ENCODE data around the gene IQGAP2. TPM values are rescaled to one million over a fixed set of nuclear protein-coding genes. Genes with fewer than 3 reads are reported as not detected.

IQGAP2 gene
- total RNA-seq, 2 experiments from 2014 or later = 50.0 to 51.6 TPM

DNA sequence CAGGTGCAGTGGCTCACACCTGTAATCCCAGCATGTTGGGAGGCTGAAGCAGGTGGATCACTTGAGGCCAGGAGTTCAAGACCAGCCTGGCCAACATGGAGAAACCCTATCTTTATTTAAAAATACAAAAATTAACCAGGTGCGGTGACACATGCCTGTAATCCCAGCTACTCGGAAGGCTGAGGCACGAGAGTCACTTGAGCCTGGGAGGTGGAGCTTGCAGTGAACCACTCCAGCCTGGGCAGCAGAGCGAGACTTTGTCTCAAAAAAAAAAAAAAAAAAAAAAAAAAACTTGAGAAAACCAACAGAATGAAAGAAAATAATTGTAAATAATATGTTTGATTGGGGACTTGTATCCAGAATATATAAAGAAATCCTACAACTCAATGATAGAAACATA is 277.7 kb downstream of the IQGAP2 start:
- ChIA-PET CTCF (interaction anchor here (0.7 kb wide), 2 partner anchors 717 to 1105 kb away, joined by 4 to 6 read pairs; no protein-coding TSS in a partner anchor), POLR2A (interaction anchor here (0.7 kb wide), 1 partner anchor 374 kb away, joined by 11 read pairs; no protein-coding TSS in a partner anchor)

DNA sequence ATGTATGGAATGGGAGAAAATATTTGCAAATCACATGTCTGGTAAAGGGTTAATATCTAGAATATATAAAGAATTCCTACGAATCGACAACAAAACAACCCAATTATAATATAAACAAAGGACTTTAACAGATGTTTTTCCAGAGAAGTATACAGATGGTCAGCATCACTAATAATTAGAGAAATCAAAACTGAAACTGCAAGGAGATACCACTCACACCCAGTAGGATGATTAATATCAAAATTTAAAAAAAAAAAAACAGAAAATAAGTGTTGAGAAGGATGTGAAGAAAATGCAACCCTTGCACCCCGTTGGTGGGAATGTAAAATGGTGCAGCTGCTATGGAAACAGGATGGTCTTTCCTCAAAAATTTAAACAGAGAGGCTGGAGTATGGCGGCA is 278.2 kb downstream of the IQGAP2 start:
- ChIA-PET POLR2A (no interaction called here), CTCF (interaction anchor here (0.7 kb wide), 1 partner anchor 1106 kb away, joined by 6 read pairs; no protein-coding TSS in a partner anchor)

DNA sequence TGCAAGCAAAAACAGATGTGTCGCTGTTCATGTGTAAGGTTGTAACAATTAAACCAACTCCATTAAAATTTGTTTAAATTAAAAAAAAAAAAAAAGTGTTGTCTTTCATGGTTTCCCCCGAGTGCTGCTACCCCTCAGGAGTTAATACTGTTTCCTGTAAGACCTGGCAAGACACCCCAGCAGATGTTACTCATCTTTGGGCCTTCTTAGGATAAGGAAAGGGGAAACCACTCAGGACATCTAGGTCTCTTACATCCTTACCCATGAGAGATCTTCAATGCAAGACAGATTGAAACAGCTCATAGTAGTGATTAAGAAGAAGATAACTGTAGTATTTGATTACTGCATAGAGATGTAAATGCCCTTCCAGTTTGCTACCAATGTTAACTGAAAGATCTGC is 279.3 kb downstream of the IQGAP2 start:
- ChIA-PET CTCF (interaction anchor here (0.7 to 1.5 kb wide), 2 partner anchors 13 to 61 kb away, joined by 3 read pairs; no protein-coding TSS in a partner anchor), POLR2A (no interaction called here)

DNA sequence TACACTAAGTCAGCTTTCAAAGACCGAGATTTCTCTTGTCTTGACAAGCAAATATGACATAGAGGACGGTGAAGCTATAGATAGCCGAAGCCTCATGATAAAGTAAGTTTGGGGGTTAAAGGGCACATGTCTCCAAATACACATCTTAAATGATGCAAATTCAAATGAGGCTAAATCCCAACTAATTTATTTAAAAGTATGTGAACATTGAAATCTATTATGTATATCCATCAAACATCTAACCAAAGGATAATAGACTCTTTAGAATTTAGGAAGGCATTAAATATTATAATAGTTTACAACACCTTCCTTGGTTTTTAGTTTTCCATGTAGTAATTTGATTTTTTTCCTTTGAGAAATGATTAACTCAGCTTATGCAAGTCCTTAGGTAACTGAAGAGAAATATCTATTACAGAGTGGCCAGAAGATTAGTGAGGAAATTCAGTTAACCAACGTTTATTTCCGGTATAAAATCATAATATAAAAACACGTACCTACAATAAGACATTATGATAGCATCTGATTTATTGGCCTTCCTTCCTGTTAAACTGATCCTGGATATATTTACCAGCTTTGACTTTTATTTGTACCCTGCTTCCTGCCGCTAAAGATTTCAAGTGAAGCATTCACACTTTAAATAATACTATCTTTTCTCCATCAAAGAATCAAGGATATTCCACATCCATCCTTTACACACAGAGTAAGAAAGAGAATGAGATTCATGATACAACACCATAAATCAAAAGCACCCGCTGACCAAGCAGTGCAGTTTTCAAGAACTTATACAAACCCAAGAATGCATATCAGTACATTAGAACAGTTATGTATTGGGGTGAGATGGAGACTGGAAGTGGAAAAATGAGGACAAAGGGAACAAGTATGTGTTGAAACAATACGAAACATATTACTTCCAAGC is 281.0 kb downstream of the IQGAP2 start:
- ChIA-PET CTCF (interaction anchor here (0.9 to 1.5 kb wide), 3 partner anchors 7 to 106 kb away, joined by 3 read pairs; no protein-coding TSS in a partner anchor), POLR2A (no interaction called here)

DNA sequence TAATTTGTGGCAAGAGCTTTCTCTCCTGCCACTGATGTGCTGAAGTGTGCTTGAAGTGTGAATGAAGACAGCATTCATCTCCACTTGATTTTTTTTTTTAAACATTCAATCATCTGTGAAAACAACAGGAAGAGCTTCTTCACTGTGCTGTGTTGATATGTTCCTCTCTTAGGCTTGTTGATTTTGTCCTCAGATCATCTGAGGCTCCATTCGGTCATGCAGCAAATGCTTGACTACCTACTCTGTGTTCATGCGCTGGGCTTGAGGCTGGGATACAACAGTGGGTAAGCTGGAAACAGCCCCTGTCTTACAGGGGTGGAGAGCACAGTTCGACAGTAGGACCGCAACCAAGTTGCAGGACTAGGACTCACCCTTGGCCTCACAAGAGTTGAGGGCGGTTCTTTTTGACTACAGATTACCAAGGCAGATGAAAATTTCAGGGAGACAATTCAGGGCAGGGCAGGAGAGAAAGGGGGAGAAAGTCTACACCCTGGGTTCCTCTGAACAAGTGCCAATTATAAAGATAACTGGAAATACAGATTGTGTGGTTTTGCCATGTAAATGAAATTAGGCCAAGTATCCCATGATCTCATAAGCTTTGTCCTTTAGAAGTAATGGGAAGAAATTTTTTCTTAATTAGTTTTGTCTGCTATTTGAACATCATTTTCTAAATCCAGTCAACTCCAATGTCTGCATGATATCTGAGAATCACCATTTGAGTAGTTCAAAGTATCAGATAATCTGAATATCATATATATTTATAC is 281.9 kb downstream of the IQGAP2 start:
- ChIA-PET CTCF (interaction anchor here (0.9 to 1.0 kb wide), 2 partner anchors 8 to 105 kb away, joined by 3 read pairs; no protein-coding TSS in a partner anchor), POLR2A (no interaction called here)

DNA sequence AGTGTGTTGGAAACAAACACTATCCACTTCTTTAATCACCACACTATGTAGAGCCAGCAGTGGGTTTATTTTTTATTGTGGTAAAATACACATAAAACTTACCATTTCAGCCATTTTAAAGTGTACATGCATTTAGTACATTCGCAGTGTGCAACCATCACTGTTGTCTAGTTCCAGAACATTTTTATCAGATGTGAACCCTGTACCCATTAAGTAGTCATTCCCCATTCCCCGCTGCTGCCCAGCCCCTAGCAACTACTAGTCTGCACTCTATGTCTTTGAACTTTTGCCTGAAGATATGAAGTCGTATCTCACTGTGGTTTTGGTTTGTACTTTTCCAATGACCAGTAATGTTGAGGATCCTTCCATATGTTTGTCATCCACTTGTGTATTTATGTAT is 282.6 kb downstream of the IQGAP2 start:
- ChIA-PET CTCF (no interaction called here), POLR2A (no interaction called here)

DNA sequence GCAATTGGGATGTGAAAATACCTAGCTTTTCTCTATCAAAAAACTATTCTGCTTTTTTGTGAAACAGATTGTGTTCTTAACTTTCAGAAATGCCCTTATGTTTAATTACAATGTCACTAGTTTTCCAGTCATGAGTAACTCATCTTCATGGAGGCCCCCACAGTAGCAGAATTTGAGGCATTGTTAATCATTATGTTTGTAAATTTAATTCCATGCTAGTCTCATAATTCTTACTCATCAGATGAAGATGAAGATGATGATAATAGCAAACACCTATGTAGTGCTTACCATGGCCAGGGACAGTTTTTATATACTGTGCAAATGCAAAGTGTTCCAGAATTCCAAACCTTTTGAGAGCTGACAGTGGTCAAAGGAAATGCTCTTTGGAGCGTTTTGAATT is 285.1 kb downstream of the IQGAP2 start:
- POLR2A ChIA-PET = no interaction called here

DNA sequence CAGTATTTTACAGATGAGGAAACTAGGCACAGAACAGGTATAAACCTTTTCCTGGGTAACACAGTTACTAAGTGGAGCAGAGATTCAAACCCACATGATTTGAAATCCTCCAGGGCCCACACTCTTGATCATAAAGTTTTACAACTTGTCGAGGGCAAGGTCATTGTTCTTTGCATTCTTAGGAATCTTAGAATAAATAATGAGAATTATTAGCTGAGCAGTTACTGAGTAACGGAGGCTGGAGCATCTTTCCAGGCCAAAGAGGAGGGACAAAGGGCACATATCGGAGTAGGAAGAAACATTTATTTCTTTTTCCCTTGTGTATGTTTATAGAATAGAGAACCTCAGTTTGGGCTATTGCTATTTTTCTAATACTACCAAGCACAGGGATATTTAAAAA is 285.8 kb downstream of the IQGAP2 start:
- ChIA-PET CTCF (no interaction called here), POLR2A (no interaction called here)

More for the DNA sequence above, 285.1 kb downstream of the IQGAP2 start:
- CTCF ChIA-PET = no interaction called here

DNA sequence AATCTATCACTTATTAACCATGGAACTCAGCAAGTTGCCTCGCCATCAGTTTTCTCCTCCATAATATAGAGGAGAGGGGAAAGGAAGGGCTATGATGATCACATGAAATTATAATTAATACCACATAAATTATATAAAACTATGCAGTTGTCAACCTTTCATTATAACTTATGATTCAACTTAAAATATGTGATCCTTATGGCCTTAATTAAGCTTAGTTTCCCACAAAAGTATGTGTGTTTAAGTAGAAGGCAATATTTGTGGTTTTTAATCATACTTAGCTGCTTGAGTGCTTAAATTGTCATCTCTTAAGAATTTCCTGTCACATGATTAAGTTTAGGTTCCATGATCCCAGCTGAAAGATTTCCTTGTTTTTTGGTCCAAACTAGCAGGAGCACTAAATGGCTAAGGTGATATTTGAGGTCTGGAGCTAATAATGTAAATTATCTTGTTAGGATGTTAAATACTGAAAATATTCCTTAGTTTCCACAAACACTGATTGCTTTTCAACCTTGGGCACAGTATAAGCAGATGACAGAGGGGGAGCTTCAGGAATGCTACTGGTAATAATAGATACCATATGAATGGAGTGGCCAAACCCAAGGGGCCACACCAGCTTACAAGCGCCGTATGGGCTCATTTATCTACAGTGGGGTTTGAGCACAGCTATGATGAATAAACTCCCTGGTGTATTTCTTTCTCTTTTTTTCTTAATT is 286.4 kb downstream of the IQGAP2 start:
- ChIA-PET CTCF (interaction anchor here (1.0 to 1.4 kb wide), 2 partner anchors 11 to 66 kb away, joined by 3 to 4 read pairs; no protein-coding TSS in a partner anchor), POLR2A (no interaction called here)

DNA sequence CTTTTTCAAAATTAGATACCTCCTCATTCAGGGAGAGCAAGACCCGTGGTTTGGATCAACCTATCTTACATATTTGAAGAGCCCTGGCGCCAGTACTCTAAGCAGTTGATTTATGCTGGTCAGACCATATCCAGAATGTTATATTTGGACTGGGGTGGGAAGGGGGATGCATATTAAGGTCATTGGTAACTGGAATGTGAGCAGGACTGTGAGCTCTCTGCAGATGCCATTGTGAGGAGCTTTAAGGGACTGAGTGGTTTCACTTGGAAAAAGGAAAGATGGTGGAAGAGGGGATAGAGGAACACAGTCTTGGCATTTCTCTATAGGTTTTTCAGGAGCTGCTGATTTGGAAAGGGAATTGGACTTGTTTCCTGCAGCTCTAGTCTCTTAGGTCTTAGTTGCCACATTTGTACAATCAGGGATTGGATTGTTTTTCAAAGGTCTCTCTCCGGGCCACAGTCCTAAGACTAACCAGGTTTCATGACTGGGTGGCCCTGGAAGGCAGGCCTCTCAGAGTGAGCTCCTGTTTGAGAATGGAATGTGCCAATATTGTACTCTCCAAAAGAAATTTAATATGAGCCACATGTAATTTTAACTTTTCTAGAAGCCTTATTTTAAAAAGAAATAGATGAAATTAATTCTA is 287.1 kb downstream of the IQGAP2 start:
- ChIA-PET CTCF (interaction anchor here (1.0 to 1.4 kb wide), 2 partner anchors 11 to 65 kb away, joined by 3 to 4 read pairs; no protein-coding TSS in a partner anchor), POLR2A (no interaction called here)

DNA sequence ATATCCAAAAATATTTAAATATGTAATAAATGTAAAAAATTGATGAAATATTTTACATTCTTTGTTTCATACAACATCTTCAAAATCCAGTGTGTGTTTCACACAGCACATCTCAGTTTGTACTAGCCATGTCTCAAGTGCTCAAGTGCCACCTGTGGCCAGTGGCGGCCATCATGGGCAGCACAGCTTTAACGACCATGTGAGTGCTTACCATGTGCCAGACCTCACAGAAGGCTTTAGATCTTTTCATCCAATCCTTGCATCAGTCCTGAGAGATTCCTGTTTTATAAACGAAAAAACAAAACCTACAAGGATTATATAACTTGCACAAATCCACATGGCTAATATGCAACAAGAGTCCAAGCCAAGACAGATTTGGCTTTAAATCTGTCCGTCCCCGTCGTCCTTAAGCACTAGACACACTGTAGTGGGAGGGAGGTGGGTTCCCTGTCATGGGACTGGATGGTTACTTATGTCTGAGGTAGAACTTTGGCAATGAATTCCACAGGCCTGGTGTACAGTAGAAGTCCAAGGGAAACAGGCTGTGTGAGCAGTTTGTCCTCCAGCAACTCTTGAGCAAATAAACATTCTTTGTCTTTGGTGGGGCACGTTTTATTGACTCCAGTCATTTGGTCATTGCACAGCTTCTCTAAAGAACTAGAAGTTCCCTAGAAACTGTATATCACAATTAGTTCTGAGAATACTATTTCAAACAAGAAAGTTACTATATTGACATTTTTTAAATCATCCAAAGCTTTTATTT is 287.8 kb downstream of the IQGAP2 start:
- ChIA-PET POLR2A (interaction anchor here (0.6 kb wide), 1 partner anchor 49 kb away, joined by 4 read pairs; no protein-coding TSS in a partner anchor), CTCF (interaction anchor here (1.0 to 1.3 kb wide), 3 partner anchors 42 to 84 kb away, joined by 3 to 4 read pairs (median 4); no protein-coding TSS in a partner anchor)

DNA sequence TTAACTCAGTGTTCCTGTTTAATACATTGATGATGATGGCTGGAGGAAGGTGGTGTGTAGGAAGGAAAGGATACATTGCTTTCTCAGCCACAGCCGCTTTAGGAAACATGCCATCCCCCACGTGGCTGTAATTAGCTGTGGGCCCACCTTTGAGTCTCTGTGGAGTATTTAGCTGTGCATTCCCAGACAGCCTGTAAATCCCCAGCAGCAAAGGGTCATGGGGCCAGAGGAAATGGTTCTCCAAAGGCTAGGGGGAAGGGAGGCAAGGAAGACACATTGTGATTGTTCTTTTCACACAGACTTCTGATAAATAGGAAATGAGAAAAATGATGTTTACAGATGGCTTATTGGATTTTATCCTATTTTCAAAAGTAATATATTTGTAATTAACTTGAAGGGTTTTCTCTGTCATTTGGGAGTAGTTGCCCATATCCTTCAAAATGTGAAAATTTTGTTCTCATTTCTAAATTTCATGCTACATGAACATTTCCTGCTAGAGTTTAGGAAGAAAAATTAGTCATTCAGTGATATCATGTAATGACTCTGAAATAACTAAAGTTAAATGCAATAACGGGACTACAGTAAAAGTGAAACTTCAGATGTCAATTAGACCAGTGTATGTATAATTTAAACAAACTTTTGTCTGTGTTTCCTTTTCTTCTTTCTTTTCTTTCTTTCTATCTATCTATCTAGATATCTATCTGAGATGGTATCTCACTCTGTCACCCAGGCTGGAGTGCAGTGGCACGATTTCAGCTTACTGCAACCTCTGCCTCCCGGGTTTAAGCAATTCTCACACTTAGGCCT is 288.6 kb downstream of the IQGAP2 start:
- ChIA-PET POLR2A (interaction anchor here (0.6 to 0.8 kb wide), 2 partner anchors 49 to 92 kb away, joined by 3 to 4 read pairs; no protein-coding TSS in a partner anchor), CTCF (interaction anchor here (1.2 to 2.4 kb wide), 3 partner anchors 41 to 83 kb away, joined by 4 to 6 read pairs (median 4); no protein-coding TSS in a partner anchor)

DNA sequence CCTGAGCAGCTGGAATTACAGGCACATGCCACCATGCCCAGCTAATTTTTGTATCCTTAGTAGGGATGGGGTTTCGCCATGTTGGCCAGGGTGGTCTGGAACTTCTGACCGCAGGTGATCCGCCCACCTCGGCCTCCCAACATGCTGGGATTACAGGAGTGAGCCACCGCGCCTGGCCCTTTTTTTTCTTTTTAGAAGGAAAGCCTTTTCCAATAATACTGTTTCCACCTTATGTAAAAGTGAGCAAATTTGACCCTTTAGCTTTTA is 289.1 kb downstream of the IQGAP2 start:
- ChIA-PET CTCF (interaction anchor here (2.4 kb wide), 1 partner anchor 82 kb away, joined by 6 read pairs; no protein-coding TSS in a partner anchor), POLR2A (interaction anchor here (0.8 kb wide), 1 partner anchor 92 kb away, joined by 3 read pairs; no protein-coding TSS in a partner anchor)

DNA sequence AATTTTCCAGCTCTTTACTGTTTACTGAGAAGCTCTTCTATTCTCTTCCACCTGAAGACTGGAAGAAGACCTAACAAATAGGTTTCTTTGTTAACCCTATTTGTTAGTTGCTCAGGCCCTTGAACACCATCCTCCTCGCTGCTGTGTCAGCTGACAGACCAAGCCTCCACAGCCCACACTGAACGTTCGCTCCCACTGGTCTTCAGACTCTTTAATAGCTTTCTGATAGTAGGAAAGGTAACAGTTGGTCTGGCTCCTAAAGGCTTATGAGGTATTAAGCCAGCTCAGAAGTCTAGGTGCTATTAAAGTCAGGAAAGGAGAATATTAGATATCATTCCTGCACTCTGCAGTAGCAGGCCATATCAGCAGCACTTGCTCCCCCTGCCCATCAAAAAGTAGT is 289.6 kb downstream of the IQGAP2 start:
- ChIA-PET CTCF (interaction anchor here (2.4 kb wide), 1 partner anchor 82 kb away, joined by 6 read pairs; no protein-coding TSS in a partner anchor), POLR2A (interaction anchor here (0.6 to 0.8 kb wide), 2 partner anchors 20 to 93 kb away, joined by 3 to 4 read pairs; no protein-coding TSS in a partner anchor)

DNA sequence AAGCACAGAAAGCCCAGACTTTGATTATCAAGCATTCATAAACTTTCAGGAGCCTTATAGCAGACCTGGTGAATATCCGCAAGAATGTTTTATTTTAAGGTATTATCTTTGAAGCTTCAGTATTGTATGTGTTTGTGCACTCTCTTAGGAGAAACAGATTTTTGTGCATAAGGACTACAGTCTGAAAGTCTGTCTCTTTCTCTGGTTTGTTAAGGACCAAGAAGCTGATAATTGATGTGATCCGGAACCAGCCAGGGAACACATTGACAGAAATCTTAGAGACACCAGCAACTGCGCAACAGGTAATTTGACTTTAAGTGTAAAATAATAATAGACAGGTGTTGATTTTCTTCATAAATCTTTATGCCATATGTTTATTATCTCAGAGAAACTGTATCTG is 290.1 kb downstream of the IQGAP2 start:
- ChIA-PET CTCF (interaction anchor here (2.4 kb wide), 1 partner anchor 81 kb away, joined by 6 read pairs; no protein-coding TSS in a partner anchor), POLR2A (interaction anchor here (0.6 kb wide), 1 partner anchor 19 kb away, joined by 4 read pairs; no protein-coding TSS in a partner anchor)

DNA sequence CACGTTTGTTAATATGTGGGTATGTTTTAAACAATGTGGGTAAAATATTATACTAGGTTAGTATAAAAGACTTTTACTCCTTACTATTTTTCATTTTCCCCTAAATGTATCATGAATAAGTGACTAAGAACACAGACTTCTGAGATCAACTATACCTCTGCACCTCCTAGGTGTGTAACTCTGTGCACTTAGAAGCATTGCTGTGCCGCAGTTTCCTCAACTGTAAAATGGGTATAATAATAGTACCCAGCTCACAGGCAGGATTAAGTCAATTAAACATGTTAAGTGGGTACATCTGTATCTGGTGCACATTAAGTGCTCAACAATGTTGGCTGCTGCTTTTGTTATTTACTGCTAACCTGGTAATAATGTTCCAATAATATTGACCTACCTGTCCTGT is 291.2 kb downstream of the IQGAP2 start:
- ChIA-PET CTCF (interaction anchor here (2.4 kb wide), 1 partner anchor 80 kb away, joined by 6 read pairs; no protein-coding TSS in a partner anchor), POLR2A (no interaction called here)

DNA sequence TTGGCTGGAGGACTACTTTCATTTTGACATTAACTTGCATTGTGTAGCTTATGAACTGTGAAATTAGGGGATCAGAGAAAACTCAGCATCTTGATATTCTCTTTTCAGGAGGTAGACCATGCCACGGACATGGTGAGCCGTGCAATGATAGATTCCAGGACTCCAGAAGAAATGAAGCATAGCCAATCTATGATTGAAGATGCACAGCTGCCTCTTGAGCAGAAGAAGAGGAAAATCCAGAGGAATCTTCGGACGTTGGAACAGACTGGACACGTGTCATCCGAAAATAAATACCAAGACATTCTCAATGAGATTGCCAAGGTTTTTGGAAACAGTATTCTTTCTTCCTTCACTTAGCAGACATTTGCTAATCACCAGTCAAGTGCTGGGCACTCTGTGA is 292.3 kb downstream of the IQGAP2 start:
- POLR2A ChIA-PET = no interaction called here
- CTCF ChIA-PET = interaction anchor here (0.8 kb wide), 1 partner anchor 13 kb away, joined by 3 read pairs; no protein-coding TSS in a partner anchor

All from activated CD8-positive, alpha-beta memory T cell treated with anti-CD3 and anti-CD28 coated beads for 36 hours (primary cell).